ENCODE results near the gene RAB13. TPM values are rescaled to one million over a fixed set of nuclear protein-coding genes. Genes with fewer than 3 reads are reported as not detected.

RAB13 gene
- total and polyA plus RNA-seq, 2 of the 13 experiments (the other 11 are each of a cell fraction or from before 2014, with no cell fraction given): 15.9 to 24.7 TPM

DNA sequence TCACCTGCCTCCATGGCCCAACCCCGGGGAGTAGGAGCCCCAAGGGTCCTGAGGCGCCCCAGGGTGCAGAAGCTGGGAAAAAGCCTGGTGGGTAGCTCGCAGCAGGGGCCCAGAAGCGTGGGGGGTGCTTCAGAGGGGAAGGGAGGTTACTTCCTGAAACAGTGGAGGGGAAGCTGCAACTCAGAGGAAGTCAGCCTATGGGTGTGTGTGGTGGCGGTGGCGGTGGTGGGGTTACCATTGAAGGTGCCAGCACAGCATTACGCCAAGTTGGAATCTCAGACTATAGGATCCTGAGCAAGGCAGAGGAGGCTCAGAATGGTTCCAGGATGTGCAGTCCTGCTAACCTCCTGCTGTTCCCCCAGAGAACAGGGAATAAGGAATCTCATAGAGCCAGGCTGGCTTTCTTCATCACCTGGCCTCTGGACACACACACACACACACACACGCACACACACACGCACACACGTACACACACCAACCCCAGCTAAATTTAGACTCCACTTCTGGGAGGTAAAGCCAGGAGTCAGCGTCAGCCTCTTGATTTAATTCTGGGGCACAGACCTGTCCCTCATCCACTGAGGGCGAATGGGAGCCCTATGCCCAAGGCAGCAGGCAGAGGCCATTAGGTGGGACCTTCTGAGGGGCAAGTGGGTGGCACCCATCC is 40.9 kb downstream of the RAB13 start:
- Histone ChIP-seq H3K4me3 (replicated peaks in 1 of 3; ENCODE audit: insufficient read depth in 1 of 3, low read depth in 2 of 3, low read length in 3 of 3) (peak overlapping the region; percentile 71 to 98 (median 81)), H4K20me1 (ENCODE audit: insufficient read depth, low read length) (no peaks in the 10 kb centered on the region), H2AFZ (ENCODE audit: low read length) (no peak overlapping the region), H3K4me1 (ENCODE audit: insufficient read depth, low read length) (peaks cover 40% of the 10 kb centered on the region), H3K27ac (ENCODE audit: extremely low read length, insufficient read depth, low read length) (peak overlapping the region; percentile 71), H3K79me2 (ENCODE audit: insufficient read depth, low read length) (peaks cover 11% of the 10 kb centered on the region), H3K36me3 (replicated peaks in 1 of 2; ENCODE audit: control insufficient read depth in 1 of 2, insufficient read depth in 2 of 2, low read length in 2 of 2) (peaks cover 11 to 49% of the 10 kb centered on the region in 2 experiments; a peak in 4 of 5 replicates), H3K9ac (ENCODE audit: insufficient read depth, low read depth, low read length) (peak overlapping the region; percentile 82), H3K4me2 (ENCODE audit: low read depth, low read length) (peak overlapping the region; percentile 87), H3K9me3 (ENCODE audit: low read length) (no peaks in the 10 kb centered on the region), H3K27me3 (ENCODE audit: control insufficient read depth in 1 of 2, insufficient read depth in 2 of 2, low read length in 2 of 2) (no peaks in the 10 kb centered on the region)
- BruUV-seq (replicated peaks): no TSS peak
- DNase-seq (ENCODE audit: low spot score) (no peak), FAIRE-seq (no peak), ATAC-seq (peak; percentile 17)
- in situ Hi-C loops (cut with HindIII; ENCODE audit: extremely low pct_ligation_motif_present, low pct_unique_long_range_greater_than_20kb) (loop anchor here (10.0 kb wide), 1 partner anchor 120 kb away; no protein-coding TSS in a partner anchor), intact Hi-C loops (cut with micrococcal nuclease; ENCODE audit: unreplicated experiment) (loop anchor here (5.0 kb wide), 1 partner anchor 327 kb away; the partner anchor contains the start of gene HAX1)
- POLR2A ChIA-PET: interaction anchor here (1.0 to 5.3 kb wide), 10 partner anchors 9 to 46 kb away, joined by 3 to 43 read pairs (median 18); partner anchors contain the start of genes CREB3L4, CRTC2, GATAD2B and JTB
- WGBS (ENCODE audit: low lambda C conversion rate): 58% methylated on average over 12 of the region's 12 CpGs
- CTCF ChIA-PET (ENCODE audit: low intra/inter-chr PET ratio, low total read pairs): no interaction called here
- TF ChIP-seq CHCHD3 (CRISPR knock-in tag; IDR thresholded peaks at IDR 0.05) (no peak), KDM5A (IDR thresholded peaks at IDR 0.05; ENCODE audit: borderline replicate concordance, low read length) (no peak), CBX2 (IDR thresholded peaks at IDR 0.05; ENCODE audit: low read depth, low read length) (no peak), CBX2 (CRISPR knock-in tag; IDR thresholded peaks at IDR 0.05; ENCODE audit: low read depth) (no peak), ZNF10 (CRISPR knock-in tag; IDR thresholded peaks at IDR 0.05; ENCODE audit: borderline replicate concordance, low read depth) (no peak), NR2F1 (CRISPR knock-in tag; IDR thresholded peaks at IDR 0.05) (no peak), ZNF780A (CRISPR knock-in tag; IDR thresholded peaks at IDR 0.05) (no peak), ZBTB33 (CRISPR knock-in tag; IDR thresholded peaks at IDR 0.05) (peak; percentile 75), MEIS1 (CRISPR knock-in tag; IDR thresholded peaks at IDR 0.05; ENCODE audit: borderline replicate concordance) (no peak)
- TF ChIP-seq, protein P1, sequence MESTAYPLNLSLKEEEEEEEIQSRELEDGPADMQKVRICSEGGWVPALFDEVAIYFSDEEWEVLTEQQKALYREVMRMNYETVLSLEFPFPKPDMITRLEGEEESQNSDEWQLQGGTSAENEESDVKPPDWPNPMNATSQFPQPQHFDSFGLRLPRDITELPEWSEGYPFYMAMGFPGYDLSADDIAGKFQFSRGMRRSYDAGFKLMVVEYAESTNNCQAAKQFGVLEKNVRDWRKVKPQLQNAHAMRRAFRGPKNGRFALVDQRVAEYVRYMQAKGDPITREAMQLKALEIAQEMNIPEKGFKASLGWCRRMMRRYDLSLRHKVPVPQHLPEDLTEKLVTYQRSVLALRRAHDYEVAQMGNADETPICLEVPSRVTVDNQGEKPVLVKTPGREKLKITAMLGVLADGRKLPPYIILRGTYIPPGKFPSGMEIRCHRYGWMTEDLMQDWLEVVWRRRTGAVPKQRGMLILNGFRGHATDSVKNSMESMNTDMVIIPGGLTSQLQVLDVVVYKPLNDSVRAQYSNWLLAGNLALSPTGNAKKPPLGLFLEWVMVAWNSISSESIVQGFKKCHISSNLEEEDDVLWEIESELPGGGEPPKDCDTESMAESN (CRISPR knock-in tag; conservative IDR thresholded peaks at IDR 0.05): no peak
- TF ChIP-seq, protein P2, sequence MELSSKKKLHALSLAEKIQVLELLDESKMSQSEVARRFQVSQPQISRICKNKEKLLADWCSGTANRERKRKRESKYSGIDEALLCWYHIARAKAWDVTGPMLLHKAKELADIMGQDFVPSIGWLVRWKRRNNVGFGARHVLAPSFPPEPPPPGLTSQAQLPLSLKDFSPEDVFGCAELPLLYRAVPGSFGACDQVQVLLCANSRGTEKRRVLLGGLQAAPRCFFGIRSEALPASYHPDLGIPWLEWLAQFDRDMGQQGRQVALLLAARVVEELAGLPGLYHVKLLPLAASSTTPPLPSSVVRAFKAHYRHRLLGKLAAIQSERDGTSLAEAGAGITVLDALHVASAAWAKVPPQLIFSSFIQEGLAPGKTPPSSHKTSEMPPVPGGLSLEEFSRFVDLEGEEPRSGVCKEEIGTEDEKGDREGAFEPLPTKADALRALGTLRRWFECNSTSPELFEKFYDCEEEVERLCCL (CRISPR knock-in tag; IDR thresholded peaks at IDR 0.05; ENCODE audit: borderline replicate concordance): no peak
- TF ChIP-seq, protein P3, sequence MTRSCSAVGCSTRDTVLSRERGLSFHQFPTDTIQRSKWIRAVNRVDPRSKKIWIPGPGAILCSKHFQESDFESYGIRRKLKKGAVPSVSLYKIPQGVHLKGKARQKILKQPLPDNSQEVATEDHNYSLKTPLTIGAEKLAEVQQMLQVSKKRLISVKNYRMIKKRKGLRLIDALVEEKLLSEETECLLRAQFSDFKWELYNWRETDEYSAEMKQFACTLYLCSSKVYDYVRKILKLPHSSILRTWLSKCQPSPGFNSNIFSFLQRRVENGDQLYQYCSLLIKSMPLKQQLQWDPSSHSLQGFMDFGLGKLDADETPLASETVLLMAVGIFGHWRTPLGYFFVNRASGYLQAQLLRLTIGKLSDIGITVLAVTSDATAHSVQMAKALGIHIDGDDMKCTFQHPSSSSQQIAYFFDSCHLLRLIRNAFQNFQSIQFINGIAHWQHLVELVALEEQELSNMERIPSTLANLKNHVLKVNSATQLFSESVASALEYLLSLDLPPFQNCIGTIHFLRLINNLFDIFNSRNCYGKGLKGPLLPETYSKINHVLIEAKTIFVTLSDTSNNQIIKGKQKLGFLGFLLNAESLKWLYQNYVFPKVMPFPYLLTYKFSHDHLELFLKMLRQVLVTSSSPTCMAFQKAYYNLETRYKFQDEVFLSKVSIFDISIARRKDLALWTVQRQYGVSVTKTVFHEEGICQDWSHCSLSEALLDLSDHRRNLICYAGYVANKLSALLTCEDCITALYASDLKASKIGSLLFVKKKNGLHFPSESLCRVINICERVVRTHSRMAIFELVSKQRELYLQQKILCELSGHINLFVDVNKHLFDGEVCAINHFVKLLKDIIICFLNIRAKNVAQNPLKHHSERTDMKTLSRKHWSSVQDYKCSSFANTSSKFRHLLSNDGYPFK (CRISPR knock-in tag; IDR thresholded peaks at IDR 0.05; ENCODE audit: borderline replicate concordance): no peak
